Lower leg skin (tissue), 4 donors: ENCODE measurements around the gene PNPLA8. TPM values are rescaled to one million over a fixed set of nuclear protein-coding genes. Genes with fewer than 3 reads are reported as not detected.

ENCODE experiments used
- DNase-seq, 2 donors: peaks; one replicate each; pipeline ENCODE4 v3.0.0-alpha.2; 2019; ENCODE audit warnings: low spot score in 2 of 2
- H3K4me3 ChIP-seq: fragments of 200-600 bp; sonication (generic); 2 replicates; pipeline ENCODE4 v1.5.1; 2017; ENCODE audit warnings: mild to moderate bottlenecking, low read depth; ENCODE audit not compliant: poor library complexity, severe bottlenecking
- POLR2A ChIP-seq, 2 donors: fragments of 450-650 bp; IDR thresholded peaks; one replicate each; pipeline ENCODE4 v1.6.1; 2016 to 2017; ENCODE audit warnings: antibody characterized with exemption in 2 of 2, mild to moderate bottlenecking in 1 of 2, moderate library complexity in 1 of 2
- WGBS, 2 donors: methylation state at CpG; one replicate each; pipeline ENCODE4 v1.1.5; 2018; 5-methylcytosine and 5-hydroxymethylcytosine counted together
- intact Hi-C: fragments of 100-400 bp; cut with DNase I; formaldehyde crosslinking; loops from one replicate; pipeline ENCODE4 v1.15.0; 2023; ENCODE audit warnings: low total_unique reads
- total RNA-seq, 4 donors: library from RNA; depleted of rRNA; stranded (reverse); fragments of >200 nt; gene quantifications; one replicate each; pipeline ENCODE4 v1.1.0, GENCODE V29; 2016
- TF ChIP-seq, protein P1 (sequence below), 3 donors: fragments of 450-650 bp; IDR thresholded peaks; one replicate each; pipeline ENCODE4 v1.5.1; 2016; ENCODE audit warnings: antibody characterized with exemption in 3 of 3, mild to moderate bottlenecking in 3 of 3, moderate library complexity in 2 of 3

PNPLA8 gene
- total RNA-seq, 4 donors from 2014 or later: 25.6 to 37.1 (median 33.3) TPM

DNA sequence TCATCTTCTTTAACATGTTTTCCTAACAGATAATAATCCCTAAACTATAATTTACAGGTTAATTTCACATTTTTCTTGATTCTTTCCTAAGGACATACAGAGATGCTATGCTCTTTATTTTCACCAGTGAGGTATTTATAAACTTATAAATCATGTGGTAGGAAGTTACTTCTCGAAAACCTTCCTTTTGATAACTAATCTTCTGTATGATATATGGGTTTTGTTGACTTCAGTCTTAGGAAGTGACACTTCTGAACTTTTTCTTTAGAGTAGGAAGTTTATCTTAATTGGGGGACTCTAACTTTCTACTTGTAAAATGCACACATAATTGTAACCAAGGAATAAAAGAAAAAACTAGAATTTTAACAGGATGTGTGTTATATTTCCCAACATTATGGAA is 9.8 kb upstream of the PNPLA8 start:
- no peak for DNase-seq
- 58 to 67% methylated on average over 1 of the region's 1 CpG for WGBS, 2 donors
- H3K4me3 ChIP-seq: no peak overlapping the region
- TF ChIP-seq POLR2A (IDR thresholded peaks at IDR 0.05): no peak
- TF ChIP-seq, protein P1, sequence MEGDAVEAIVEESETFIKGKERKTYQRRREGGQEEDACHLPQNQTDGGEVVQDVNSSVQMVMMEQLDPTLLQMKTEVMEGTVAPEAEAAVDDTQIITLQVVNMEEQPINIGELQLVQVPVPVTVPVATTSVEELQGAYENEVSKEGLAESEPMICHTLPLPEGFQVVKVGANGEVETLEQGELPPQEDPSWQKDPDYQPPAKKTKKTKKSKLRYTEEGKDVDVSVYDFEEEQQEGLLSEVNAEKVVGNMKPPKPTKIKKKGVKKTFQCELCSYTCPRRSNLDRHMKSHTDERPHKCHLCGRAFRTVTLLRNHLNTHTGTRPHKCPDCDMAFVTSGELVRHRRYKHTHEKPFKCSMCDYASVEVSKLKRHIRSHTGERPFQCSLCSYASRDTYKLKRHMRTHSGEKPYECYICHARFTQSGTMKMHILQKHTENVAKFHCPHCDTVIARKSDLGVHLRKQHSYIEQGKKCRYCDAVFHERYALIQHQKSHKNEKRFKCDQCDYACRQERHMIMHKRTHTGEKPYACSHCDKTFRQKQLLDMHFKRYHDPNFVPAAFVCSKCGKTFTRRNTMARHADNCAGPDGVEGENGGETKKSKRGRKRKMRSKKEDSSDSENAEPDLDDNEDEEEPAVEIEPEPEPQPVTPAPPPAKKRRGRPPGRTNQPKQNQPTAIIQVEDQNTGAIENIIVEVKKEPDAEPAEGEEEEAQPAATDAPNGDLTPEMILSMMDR (IDR thresholded peaks at IDR 0.05): no peak
- intact Hi-C loops: no loop called here

DNA sequence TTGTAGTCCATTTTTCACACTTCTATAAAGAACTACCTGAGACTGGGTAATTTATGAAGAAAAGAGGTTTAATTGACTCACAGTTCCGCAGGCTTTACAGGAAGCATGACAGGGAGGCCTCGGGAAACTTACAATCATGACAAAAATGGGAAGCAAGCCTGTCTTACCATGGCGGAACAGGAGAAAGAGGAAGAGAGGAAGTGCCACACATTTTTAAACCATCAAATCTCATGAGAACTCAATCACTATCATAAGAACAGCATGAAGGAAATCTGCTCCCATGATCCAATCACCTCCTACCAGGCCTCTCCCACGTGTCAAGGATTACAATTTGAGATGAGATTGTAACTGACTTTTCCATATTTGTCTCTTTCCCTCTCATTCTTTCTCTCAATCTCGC is 9.3 kb upstream of the PNPLA8 start:
- WGBS, 2 donors: 76 to 80% methylated on average over 5 of the region's 5 CpGs
- intact Hi-C loops: no loop called here
- no peak for TF ChIP-seq POLR2A (IDR thresholded peaks at IDR 0.05)
- TF ChIP-seq, protein P1 (IDR thresholded peaks at IDR 0.05): no peak
- H3K4me3 ChIP-seq: no peak overlapping the region
- DNase-seq: no peak

DNA sequence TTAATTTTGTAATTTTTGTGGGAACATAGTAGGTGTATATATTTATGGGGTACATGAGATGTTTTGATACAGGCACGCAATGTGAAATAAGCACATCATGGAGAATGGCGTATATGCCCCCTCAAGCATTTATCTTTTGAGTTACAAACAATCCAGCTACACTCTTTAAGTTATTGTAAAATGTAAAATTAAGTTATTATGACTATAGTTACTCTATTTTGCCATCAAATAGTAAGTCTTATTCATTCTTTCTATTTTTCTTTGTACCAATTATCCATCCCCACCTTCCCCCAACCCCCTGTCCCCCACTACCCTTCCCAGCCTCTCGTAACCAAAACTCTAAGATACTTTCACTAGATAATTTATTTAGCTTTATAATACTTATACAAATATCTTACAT is 7.8 kb upstream of the PNPLA8 start:
- 96 to 97% methylated on average over 3 of the region's 3 CpGs for WGBS, 2 donors

DNA sequence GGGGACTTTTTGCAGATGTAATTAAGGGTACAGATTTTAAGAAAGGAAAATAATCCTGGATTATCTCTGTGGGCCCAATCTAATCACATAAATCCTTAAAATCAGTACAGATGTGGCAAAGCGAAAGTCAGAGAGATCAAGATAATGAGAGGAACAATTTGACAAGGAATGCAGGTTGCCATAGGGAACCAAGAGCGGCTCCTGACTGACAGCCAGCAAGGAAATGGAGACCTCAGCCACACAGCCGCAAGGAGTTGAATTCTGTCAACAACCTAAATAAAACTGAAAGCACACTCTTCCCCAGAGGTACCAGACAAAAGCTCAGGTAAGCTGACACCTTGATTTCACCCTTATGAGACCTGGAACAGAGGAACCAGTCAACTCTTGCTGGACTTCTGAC is 3.4 kb upstream of the PNPLA8 start:
- no peak for DNase-seq
- no peak overlapping the region for H3K4me3 ChIP-seq
- intact Hi-C loops: no loop called here
- TF ChIP-seq, protein P1 (IDR thresholded peaks at IDR 0.05): no peak
- no peak for TF ChIP-seq POLR2A (IDR thresholded peaks at IDR 0.05)
- 49 to 65% methylated on average over 3 of the region's 3 CpGs for WGBS, 2 donors

More for the DNA sequence above, 7.8 kb upstream of the PNPLA8 start:
- no peak for DNase-seq
- TF ChIP-seq POLR2A (IDR thresholded peaks at IDR 0.05): no peak
- TF ChIP-seq, protein P1 (IDR thresholded peaks at IDR 0.05): no peak
- H3K4me3 ChIP-seq: no peak overlapping the region
- intact Hi-C loops: no loop called here

GRCh38 chr7:108528183-108528712 is 2.3 kb upstream of the PNPLA8 start:
- no peak for TF ChIP-seq POLR2A (IDR thresholded peaks at IDR 0.05)
- TF ChIP-seq, protein P1 (IDR thresholded peaks at IDR 0.05): no peak
- no peak for DNase-seq
- H3K4me3 ChIP-seq: no peak overlapping the region
- intact Hi-C loops: no loop called here
- WGBS, 2 donors: 58 to 64% methylated on average over 6 of the region's 6 CpGs

- intact Hi-C loops: no loop called here
- TF ChIP-seq, protein P1 (IDR thresholded peaks at IDR 0.05): no peak
- TF ChIP-seq POLR2A (IDR thresholded peaks at IDR 0.05): no peak
These were observed 758 bp upstream of the PNPLA8 start for GRCh38 chr7:108526768-108527017.

More at GRCh38 chr7:108526768-108527017, 758 bp upstream of the PNPLA8 start:
- 8 to 9% methylated on average over 3 of the region's 3 CpGs for WGBS, 2 donors
- H3K4me3 ChIP-seq: no peak overlapping the region
- DNase-seq: no peak
